Transverse colon (tissue), 4 donors: ENCODE data around the gene ME1.

Source experiments
- POLR2A ChIP-seq: fragments of 450-650 bp; IDR thresholded peaks from one replicate; pipeline ENCODE4 v1.6.1; 2016; ENCODE audit warnings: antibody characterized with exemption, mild to moderate bottlenecking, moderate library complexity
- POLR2AphosphoS5 ChIP-seq, 3 donors: sonication (generic); formaldehyde crosslinking; IDR thresholded peaks; one replicate each; pipeline ENCODE4 v1.6.1; 2016; ENCODE audit warnings: antibody characterized with exemption in 3 of 3
- TF ChIP-seq, protein P1 (sequence below), 5 experiments: fragments of 200-600 bp in 3 of 5; fragments of 450-650 bp in 2 of 5; sonication (generic) in 3 of 5; IDR thresholded peaks; 1 replicate in 2 of 5; 2 replicates in 3 of 5; pipeline ENCODE4 v1.5.1; 2016 to 2017; ENCODE audit warnings: antibody characterized with exemption in 5 of 5, inconsistent platforms in 3 of 5, mild to moderate bottlenecking in 2 of 5, moderate library complexity in 1 of 5

DNA sequence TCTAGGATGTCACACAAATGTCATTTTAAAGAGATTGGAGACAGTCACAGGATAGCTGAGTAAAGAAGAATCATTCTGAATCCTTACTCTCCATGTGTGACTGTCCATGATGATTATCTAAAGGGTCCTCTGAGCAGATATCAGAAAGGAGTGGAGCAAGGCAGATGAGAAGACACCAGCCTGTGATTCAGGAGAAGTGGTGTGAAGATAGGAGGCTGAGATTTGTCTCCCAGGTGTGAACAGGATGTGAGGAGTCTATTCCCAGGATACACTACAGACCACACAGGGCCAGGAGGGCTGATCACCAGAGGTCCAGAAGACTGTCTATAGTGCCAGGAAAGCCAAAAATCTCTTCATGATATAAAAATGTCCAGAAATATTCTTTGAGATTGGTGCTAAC lies 210.7 kb downstream of the ME1 start:
- TF ChIP-seq, protein P1, sequence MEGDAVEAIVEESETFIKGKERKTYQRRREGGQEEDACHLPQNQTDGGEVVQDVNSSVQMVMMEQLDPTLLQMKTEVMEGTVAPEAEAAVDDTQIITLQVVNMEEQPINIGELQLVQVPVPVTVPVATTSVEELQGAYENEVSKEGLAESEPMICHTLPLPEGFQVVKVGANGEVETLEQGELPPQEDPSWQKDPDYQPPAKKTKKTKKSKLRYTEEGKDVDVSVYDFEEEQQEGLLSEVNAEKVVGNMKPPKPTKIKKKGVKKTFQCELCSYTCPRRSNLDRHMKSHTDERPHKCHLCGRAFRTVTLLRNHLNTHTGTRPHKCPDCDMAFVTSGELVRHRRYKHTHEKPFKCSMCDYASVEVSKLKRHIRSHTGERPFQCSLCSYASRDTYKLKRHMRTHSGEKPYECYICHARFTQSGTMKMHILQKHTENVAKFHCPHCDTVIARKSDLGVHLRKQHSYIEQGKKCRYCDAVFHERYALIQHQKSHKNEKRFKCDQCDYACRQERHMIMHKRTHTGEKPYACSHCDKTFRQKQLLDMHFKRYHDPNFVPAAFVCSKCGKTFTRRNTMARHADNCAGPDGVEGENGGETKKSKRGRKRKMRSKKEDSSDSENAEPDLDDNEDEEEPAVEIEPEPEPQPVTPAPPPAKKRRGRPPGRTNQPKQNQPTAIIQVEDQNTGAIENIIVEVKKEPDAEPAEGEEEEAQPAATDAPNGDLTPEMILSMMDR (IDR thresholded peaks at IDR 0.05), result no peak
- TF ChIP-seq POLR2A (no peak), POLR2AphosphoS5 (IDR thresholded peaks at IDR 0.05) (no peak)
